ENCODE data around the gene ANKRD30BL.
"Not testable (repeated sequence)": the region's sequence is repeated elsewhere in the genome, so short reads cannot be mapped to it uniquely, and the experiment has no call there.

GRCh38 chr2:132162125-132162660 lies 441 bp upstream of the ANKRD30BL start:
- not testable (repeated sequence) for TF ChIP-seq CTCF (IDR thresholded peaks at IDR 0.05; ENCODE audit: low read depth, low read length, poor library complexity, severe bottlenecking); EZH2phosphoT487 (IDR thresholded peaks at IDR 0.05; ENCODE audit: borderline replicate concordance, low read length)
